RWPE1 (cell line): ENCODE data around the gene RFX2.

Experiments
- CTCF ChIA-PET: fragments of 350-600 bp; sonication (Branson Sonifier 250); formaldehyde crosslinking; extraction: SDS; loops from one replicate; lab custom pipeline; 2021; lab: Yijun Ruan, JAX
- POLR2A ChIA-PET: fragments of 400-600 bp; formaldehyde crosslinking; extraction: SDS; loops from one replicate; lab custom pipeline; 2020; ENCODE audit warnings: antibody characterized with exemption; ENCODE audit not compliant: low non-redundant PET; lab: Yijun Ruan, JAX
- DNase-seq: peaks from one replicate; pipeline ENCODE4 v3.0.0; 2012; ENCODE audit warnings: low spot score
- H3K27ac ChIP-seq: fragments of 450-650 bp; 2 replicates; pipeline ENCODE4 v1.5.1; 2017
- CTCF ChIP-seq: fragments of 450-650 bp; conservative IDR thresholded peaks from 2 replicates; pipeline ENCODE4 v1.5.1; 2017; ENCODE audit warnings: low read depth, mild to moderate bottlenecking

RFX2 gene

DNA sequence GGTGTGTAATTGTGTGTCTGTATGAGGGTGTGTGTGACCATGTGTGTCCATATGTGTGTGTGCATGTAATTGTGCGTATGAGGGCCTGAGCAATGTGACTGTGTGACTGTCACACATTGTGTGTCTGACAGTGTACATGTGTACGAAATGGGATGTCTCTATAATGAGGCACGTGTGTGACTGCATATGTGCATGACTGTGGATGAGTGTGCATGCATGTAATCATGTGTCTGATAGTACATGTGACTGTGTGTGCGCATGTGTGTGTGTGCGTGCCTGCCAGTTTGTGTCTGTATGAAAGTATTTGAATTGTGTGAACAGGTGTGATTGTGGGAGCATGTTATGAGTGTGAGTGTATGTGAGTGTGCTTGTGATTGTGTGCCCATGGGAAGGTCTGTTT, 22.9 kb upstream of the RFX2 start:
- CTCF ChIA-PET: no interaction called here
- TF ChIP-seq CTCF: no peak
- POLR2A ChIA-PET: no interaction called here
- no peak for DNase-seq
- no peak overlapping the region for H3K27ac ChIP-seq

GRCh38 chr19:6132482-6132881, 22.2 kb upstream of the RFX2 start:
- POLR2A ChIA-PET: no interaction called here
- no peak for TF ChIP-seq CTCF
- CTCF ChIA-PET: no interaction called here
- DNase-seq: no peak
- no peak overlapping the region for H3K27ac ChIP-seq

- CTCF ChIA-PET: interaction anchor here (1.5 kb wide), 1 partner anchor 79 kb away, joined by 15 read pairs; no protein-coding TSS in a partner anchor
- POLR2A ChIA-PET: no interaction called here
- TF ChIP-seq CTCF: no peak
- DNase-seq: no peak
- no peak overlapping the region for H3K27ac ChIP-seq
These were observed 17.5 kb upstream of the RFX2 start for GRCh38 chr19:6127716-6128335.

- CTCF ChIA-PET: interaction anchor here (0.5 to 2.4 kb wide), 15 partner anchors 9 to 741 kb away, joined by 3 to 39 read pairs (median 3); no protein-coding TSS in a partner anchor
- POLR2A ChIA-PET: no interaction called here
- DNase-seq: peak; percentile 66
- no peak overlapping the region for H3K27ac ChIP-seq
- no peak; the same call in 1 of the 2 replicates for TF ChIP-seq CTCF
These were observed 16.2 kb upstream of the RFX2 start for GRCh38 chr19:6126335-6126974.

GRCh38 chr19:6125571-6125989, 15.3 kb upstream of the RFX2 start:
- ChIA-PET CTCF (interaction anchor here (0.6 to 2.4 kb wide), 18 partner anchors 9 to 742 kb away, joined by 3 to 39 read pairs (median 4); no protein-coding TSS in a partner anchor), POLR2A (interaction anchor here (0.6 kb wide), 4 partner anchors 38 to 282 kb away, joined by 3 to 5 read pairs (median 4); no protein-coding TSS in a partner anchor)
- H3K27ac ChIP-seq: no peak overlapping the region
- TF ChIP-seq CTCF: peak; percentile 93
- peak; percentile 68 for DNase-seq

- TF ChIP-seq CTCF: no peak
- ChIA-PET POLR2A (no interaction called here), CTCF (interaction anchor here (0.7 kb wide), 1 partner anchor 71 kb away, joined by 4 read pairs; no protein-coding TSS in a partner anchor)
- no peak overlapping the region for H3K27ac ChIP-seq
- no peak for DNase-seq
These were observed 8.7 kb upstream of the RFX2 start for GRCh38 chr19:6119031-6119430.
